Esophagus (tissue), 2 donors: Measurements from ENCODE around the gene PABPC1L. TPM values are rescaled to one million over a fixed set of nuclear protein-coding genes. Genes with fewer than 3 reads are reported as not detected.
A peak's percentile ranks its signal among the peaks of the same experiment; 100 is the strongest.

Source experiments
- H3K27ac ChIP-seq, 2 donors: one replicate each; pipeline ENCODE4 v1.5.1; 2013; ENCODE audit warnings: low read depth in 2 of 2, mild to moderate bottlenecking in 2 of 2, inconsistent platforms in 1 of 2, low read length in 1 of 2, moderate library complexity in 1 of 2
- H3K27me3 ChIP-seq, 2 donors: one replicate each; pipeline ENCODE4 v1.6.1; 2013; ENCODE audit warnings: low read length in 2 of 2, control low read depth in 1 of 2, mild to moderate bottlenecking in 1 of 2; ENCODE audit not compliant: insufficient read depth in 2 of 2, control insufficient read depth in 1 of 2
- H3K36me3 ChIP-seq, 2 donors: one replicate each; pipeline ENCODE4 v1.6.1; 2013; ENCODE audit warnings: low read length in 1 of 2; ENCODE audit not compliant: control insufficient read depth in 2 of 2, insufficient read depth in 2 of 2
- H3K4me1 ChIP-seq, 2 donors: one replicate each; pipeline ENCODE4 v1.6.1; 2013; ENCODE audit warnings: low read length in 1 of 2; ENCODE audit not compliant: control insufficient read depth in 2 of 2, insufficient read depth in 2 of 2
- H3K4me3 ChIP-seq, 2 donors: one replicate each; pipeline ENCODE4 v1.5.1; 2013; ENCODE audit warnings: low read length in 2 of 2, mild to moderate bottlenecking in 2 of 2, low read depth in 1 of 2, moderate library complexity in 1 of 2
- H3K9me3 ChIP-seq, 2 donors: one replicate each; pipeline ENCODE4 v1.6.1; 2013; ENCODE audit warnings: mild to moderate bottlenecking in 2 of 2, low read depth in 1 of 2, low read length in 1 of 2, moderate library complexity in 1 of 2; ENCODE audit not compliant: control insufficient read depth in 2 of 2, insufficient read depth in 1 of 2
- WGBS, 2 donors: extraction: QIAGEN DNeasy Blood & Tissue Kit; methylation state at CpG; one replicate each; pipeline ENCODE4 v1.1.7; 2013; 5-methylcytosine and 5-hydroxymethylcytosine counted together
- polyA plus RNA-seq, 2 donors: library from polyadenylated mRNA; stranded (reverse); fragments of 200-250 nt; gene quantifications; one replicate each; pipeline ENCODE4 v1.2.3, GENCODE V29; 2013
- donor health status: healthy with polysubstance abuse.
- donor health status: Bipolar disorder and iron deficiency.

PABPC1L gene
- polyA plus RNA-seq, 2 donors, result 12.1 to 31.6 TPM

GRCh38 chr20:44884907-44885391, 24.9 kb upstream of the PABPC1L start:
- no peaks in the 10 kb centered on the region for H3K36me3 ChIP-seq
- H3K4me1 ChIP-seq, result peaks cover 0 to 2% of the 10 kb centered on the region in 2 donors
- no peaks in the 10 kb centered on the region for H3K27me3 ChIP-seq
- WGBS, 2 donors, result 8 to 9% methylated on average over 14 of the region's 14 CpGs
- H3K9me3 ChIP-seq, result no peaks in the 10 kb centered on the region
- H3K4me3 ChIP-seq, result peak overlapping the region; percentile 74 to 76
- H3K27ac ChIP-seq, result peak overlapping the region; percentile 73 to 87

DNA sequence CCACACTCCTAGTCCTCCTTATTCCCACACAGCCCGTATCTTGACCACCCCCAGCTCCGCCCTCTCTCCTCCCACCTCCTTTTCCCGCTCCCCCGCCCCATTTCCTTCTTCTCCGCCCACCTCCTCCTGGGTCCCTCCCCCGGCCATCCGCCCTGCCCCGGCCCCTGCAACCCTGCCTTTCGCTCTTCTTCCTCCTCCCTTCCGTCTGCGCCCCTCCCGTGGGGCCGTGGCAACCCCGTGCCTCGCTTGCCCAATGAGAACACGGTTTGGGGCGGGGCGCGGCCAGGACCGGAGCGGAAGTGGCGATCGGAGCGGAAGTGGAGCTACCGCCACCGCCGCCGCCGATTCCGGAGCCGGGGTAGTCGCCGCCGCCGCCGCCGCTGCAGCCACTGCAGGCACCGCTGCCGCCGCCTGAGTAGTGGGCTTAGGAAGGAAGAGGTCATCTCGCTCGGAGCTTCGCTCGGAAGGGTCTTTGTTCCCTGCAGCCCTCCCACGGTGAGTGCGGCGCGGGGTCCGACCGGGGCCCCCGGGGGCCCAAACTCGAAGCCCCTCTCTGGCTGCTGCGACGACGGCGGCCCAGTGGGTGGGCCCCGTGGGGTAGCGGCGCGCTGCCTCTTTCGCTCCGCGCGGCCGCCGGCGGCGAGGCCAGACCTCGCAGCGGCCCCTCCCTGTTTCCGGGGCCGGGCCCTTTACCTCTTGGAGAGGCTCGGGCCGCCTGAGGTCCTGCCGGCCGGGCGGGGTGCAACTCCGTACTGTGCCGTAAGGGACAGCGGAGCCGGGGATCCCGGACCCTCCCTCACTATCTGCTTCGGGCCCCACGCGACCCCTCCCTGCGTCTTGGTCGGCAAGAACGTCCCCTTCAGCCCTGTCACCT, 24.2 kb upstream of the PABPC1L start, which contains the start of gene YWHAB:
Gene YWHAB, plus strand, starts transcription at position 314 of the 874 bp plus-strand sequence. CDS start 15,829 bp downstream, outside the sequence.
- H3K36me3 ChIP-seq, result no peaks in the 10 kb centered on the region
- peaks cover 0 to 2% of the 10 kb centered on the region in 2 donors for H3K4me1 ChIP-seq
- peak within 1 kb of the TSS; percentile 94 to 99 for H3K27ac ChIP-seq
- H3K9me3 ChIP-seq, result no peaks in the 10 kb centered on the region
- H3K27me3 ChIP-seq, result no peaks in the 10 kb centered on the region
- WGBS, 2 donors, result 1% methylated on average over 77 to 88 of the region's 88 CpGs
- peak within 1 kb of the TSS; percentile 74 to 76 for H3K4me3 ChIP-seq

DNA sequence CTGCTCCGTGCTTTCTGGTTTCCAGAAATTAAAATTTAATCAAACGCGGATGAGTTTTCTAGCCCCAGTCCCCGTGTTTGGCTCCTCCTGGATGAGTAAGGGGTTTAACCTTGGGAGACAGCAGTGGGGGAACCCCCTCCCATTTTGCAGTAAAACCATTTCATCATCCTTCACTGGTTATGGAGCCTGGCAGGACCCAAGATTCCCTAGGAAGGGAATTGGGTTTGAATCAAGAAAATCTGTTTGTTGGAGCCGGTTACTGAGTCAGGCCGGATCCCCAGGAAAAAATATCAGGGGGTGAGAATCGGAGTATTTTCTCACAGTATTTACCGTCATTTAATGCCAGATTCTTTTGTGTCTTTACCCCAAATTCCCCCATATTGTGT, 23.6 kb upstream of the PABPC1L start:
- H3K4me1 ChIP-seq, result peaks cover 0 to 2% of the 10 kb centered on the region in 2 donors
- no peaks in the 10 kb centered on the region for H3K36me3 ChIP-seq
- peak overlapping the region; percentile 94 to 99 for H3K27ac ChIP-seq
- H3K9me3 ChIP-seq, result no peaks in the 10 kb centered on the region
- 0 to 1% methylated on average over 8 of the region's 8 CpGs for WGBS, 2 donors
- peak overlapping the region; percentile 74 to 76 for H3K4me3 ChIP-seq
- no peaks in the 10 kb centered on the region for H3K27me3 ChIP-seq

- Histone ChIP-seq H3K9me3 (no peaks in the 10 kb centered on the region), H3K27ac (peak overlapping the region in 1 of 2 donors; percentile 94), H3K4me3 (peak overlapping the region; percentile 74 to 76), H3K27me3 (no peaks in the 10 kb centered on the region), H3K36me3 (no peaks in the 10 kb centered on the region), H3K4me1 (peaks cover 0 to 2% of the 10 kb centered on the region in 2 donors)
- 0 to 2% methylated on average over 2 of the region's 2 CpGs for WGBS, 2 donors
These were observed 23.0 kb upstream of the PABPC1L start for GRCh38 chr20:44886828-44887227.

DNA sequence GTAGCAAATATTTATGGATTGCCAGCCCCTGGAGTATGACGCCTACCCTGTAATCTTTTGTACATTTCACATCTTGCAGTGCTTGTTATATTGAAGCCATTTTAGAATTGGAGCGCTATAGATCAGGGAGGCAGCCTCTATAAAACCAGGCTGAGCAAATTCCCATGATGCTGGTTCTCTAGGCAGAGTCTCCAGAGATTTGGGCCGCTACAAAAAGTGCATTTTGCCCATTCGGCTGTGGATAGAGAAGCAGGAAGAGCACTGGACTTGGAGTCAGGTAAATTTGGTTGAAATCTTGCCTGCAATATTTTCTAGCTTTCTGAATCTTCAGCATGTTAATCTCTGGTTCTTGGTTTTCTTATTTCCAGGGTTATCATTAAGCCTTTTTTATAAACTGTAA, 22.4 kb upstream of the PABPC1L start:
- Histone ChIP-seq H3K27me3 (no peaks in the 10 kb centered on the region), H3K4me1 (peaks cover 0 to 2% of the 10 kb centered on the region in 2 donors), H3K27ac (no peak overlapping the region), H3K36me3 (no peaks in the 10 kb centered on the region), H3K4me3 (peak overlapping the region in 1 of 2 donors; percentile 74), H3K9me3 (no peaks in the 10 kb centered on the region)
- WGBS, 2 donors, result 50 to 52% methylated on average over 4 of the region's 4 CpGs

GRCh38 chr20:44888226-44889103, 21.4 kb upstream of the PABPC1L start:
- WGBS, 2 donors, result 49 to 56% methylated on average over 6 of the region's 6 CpGs
- H3K4me1 ChIP-seq, result peaks cover 0 to 2% of the 10 kb centered on the region in 2 donors
- H3K36me3 ChIP-seq, result no peaks in the 10 kb centered on the region
- H3K4me3 ChIP-seq, result no peak overlapping the region
- no peak overlapping the region for H3K27ac ChIP-seq
- H3K27me3 ChIP-seq, result no peaks in the 10 kb centered on the region
- no peaks in the 10 kb centered on the region for H3K9me3 ChIP-seq

DNA sequence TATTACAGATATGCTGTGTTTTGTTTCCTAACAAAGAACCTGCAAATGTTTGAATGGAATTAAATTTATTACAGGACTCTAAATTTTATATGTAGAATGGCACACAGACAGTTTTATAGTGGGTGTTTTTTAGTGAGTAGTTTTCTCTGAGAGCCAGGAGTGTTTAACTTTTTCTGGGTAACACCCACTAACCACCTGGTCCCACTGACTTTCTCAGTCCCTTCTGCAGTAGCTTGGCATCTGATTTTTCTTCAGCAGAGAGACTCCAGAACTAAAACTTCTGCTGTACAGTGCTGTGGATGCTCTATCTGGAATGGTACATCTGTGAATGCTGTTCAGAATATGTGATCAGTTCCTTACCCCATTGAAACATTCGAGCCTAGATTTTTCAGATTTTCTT, 18.0 kb upstream of the PABPC1L start:
- 86 to 89% methylated on average over 1 of the region's 1 CpG for WGBS, 2 donors

GRCh38 chr20:44894959-44895358, 14.9 kb upstream of the PABPC1L start:
- Histone ChIP-seq H3K36me3 (no peaks in the 10 kb centered on the region), H3K9me3 (no peaks in the 10 kb centered on the region), H3K27me3 (no peaks in the 10 kb centered on the region), H3K4me1 (peaks cover 0 to 3% of the 10 kb centered on the region in 2 donors), H3K27ac (no peak overlapping the region), H3K4me3 (no peak overlapping the region)
- 42 to 57% methylated on average over 2 of the region's 2 CpGs for WGBS, 2 donors

More for the DNA sequence above, 18.0 kb upstream of the PABPC1L start:
- Histone ChIP-seq H3K36me3 (no peaks in the 10 kb centered on the region), H3K4me1 (peaks cover 0 to 2% of the 10 kb centered on the region in 2 donors), H3K27me3 (no peaks in the 10 kb centered on the region), H3K4me3 (no peak overlapping the region), H3K27ac (no peak overlapping the region), H3K9me3 (no peaks in the 10 kb centered on the region)

GRCh38 chr20:44896583-44896982, 13.3 kb upstream of the PABPC1L start:
- Histone ChIP-seq H3K4me3 (no peak overlapping the region), H3K27ac (no peak overlapping the region), H3K4me1 (peaks cover 0 to 3% of the 10 kb centered on the region in 2 donors), H3K9me3 (no peaks in the 10 kb centered on the region), H3K36me3 (peaks cover 0 to 3% of the 10 kb centered on the region in 2 donors), H3K27me3 (no peaks in the 10 kb centered on the region)
- 79 to 81% methylated on average over 1 of the region's 1 CpG for WGBS, 2 donors
